ENCODE results near the gene CLDN15.

GRCh38 chr7:101250324-101250723, 12.7 kb upstream of the CLDN15 start:
- TF ChIP-seq CTCF (IDR thresholded peaks at IDR 0.05 in 8 of 11, conservative IDR thresholded peaks at IDR 0.05 in 3 of 11) (no peak), POLR2AphosphoS5 (IDR thresholded peaks at IDR 0.05) (no peak)

Data from spleen (tissue), 7 donors.